Mucosa of rectum (tissue), 2 donors: Measurements from ENCODE around the gene CYP26C1.

ENCODE experiments used
- H3K27ac ChIP-seq, 2 donors: one replicate each; pipeline ENCODE4 v1.7.0; 2013; ENCODE audit warnings: inconsistent platforms in 2 of 2, low read depth in 2 of 2, low read length in 2 of 2
- H3K27me3 ChIP-seq, 2 donors: one replicate each; pipeline ENCODE4 v1.7.0; 2013; ENCODE audit warnings: low read length in 2 of 2; ENCODE audit not compliant: control insufficient read depth in 2 of 2, insufficient read depth in 2 of 2
- H3K36me3 ChIP-seq, 2 donors: one replicate each; pipeline ENCODE4 v1.7.0; 2013; ENCODE audit warnings: low read length in 2 of 2; ENCODE audit not compliant: control insufficient read depth in 2 of 2, insufficient read depth in 2 of 2
- H3K4me1 ChIP-seq, 2 donors: one replicate each; pipeline ENCODE4 v1.7.0; 2013; ENCODE audit warnings: low read length in 2 of 2, mild to moderate bottlenecking in 1 of 2; ENCODE audit not compliant: control insufficient read depth in 2 of 2, insufficient read depth in 2 of 2
- H3K4me3 ChIP-seq, 2 donors: one replicate each; pipeline ENCODE4 v1.7.0; 2013; ENCODE audit warnings: low read length in 2 of 2
- H3K9ac ChIP-seq, 2 donors: one replicate each; pipeline ENCODE4 v1.7.0; 2013; ENCODE audit warnings: low read length in 2 of 2, low read depth in 1 of 2, mild to moderate bottlenecking in 1 of 2
- H3K9me3 ChIP-seq, 2 donors: one replicate each; pipeline ENCODE4 v1.7.0; 2013; ENCODE audit warnings: low read length in 2 of 2; ENCODE audit not compliant: control insufficient read depth in 2 of 2
- donor health status: healthy.
- donor health status: Normal muscosa, but diverticular disease.

The CYP26C1 gene

DNA sequence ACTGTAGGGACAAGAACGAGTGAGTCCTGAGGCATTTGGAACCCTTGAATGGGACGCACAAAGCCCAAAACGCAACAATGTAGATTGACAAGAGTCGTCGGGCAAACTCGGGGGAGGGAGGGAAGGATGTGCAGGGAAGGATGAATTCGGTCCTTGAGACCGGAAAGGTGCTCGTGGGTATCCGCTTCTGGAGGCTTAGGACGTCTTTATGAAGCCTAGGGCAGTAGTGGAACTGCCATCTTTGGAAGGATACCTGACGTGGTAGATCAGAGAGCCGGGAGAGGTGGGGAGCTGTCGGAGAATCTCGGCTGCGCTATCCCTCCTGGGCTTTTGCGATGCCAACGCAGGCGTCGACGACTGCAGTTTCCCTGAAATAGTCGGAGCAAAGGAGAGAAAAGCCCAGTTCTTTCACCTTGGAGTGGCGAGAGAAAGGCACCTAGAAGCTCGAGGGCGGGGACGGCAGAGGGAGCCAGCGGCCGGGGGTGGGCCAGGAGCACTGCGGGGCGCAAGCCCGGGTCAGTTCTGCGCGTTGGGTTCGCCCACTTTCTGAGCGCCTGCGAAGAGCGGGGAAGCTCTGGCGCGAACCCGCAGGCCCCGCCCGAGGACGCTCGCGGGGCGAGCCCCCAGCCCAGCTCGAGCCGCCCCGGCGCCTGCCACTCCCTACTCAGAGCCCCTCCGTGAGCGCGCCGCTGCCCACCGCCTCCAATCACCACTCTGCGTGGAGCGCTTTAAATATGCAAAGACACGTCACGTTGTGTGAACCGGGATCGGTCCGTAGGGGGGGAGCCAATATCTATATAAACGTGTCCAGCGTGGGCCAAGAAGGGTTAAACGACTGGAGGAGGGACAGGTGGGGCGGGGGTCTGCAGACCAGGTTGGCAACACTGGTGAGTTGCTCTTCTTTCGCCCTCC, at the start of gene CYP26C1:
Gene CYP26C1, plus strand, starts transcription at position 824 of the 912 bp plus-strand sequence. CDS start 466 bp downstream, outside the sequence.
- Histone ChIP-seq H3K4me1 (peaks cover 9 to 12% of the 10 kb centered on the region in 2 donors), H3K27ac (no peak within 1 kb of the TSS), H3K27me3 (peaks cover 31 to 46% of the 10 kb centered on the region in 2 donors), H3K9me3 (no peaks in the 10 kb centered on the region), H3K4me3 (no peak within 1 kb of the TSS), H3K36me3 (no peaks in the 10 kb centered on the region), H3K9ac (no peak within 1 kb of the TSS)

GRCh38 chr10:93015722-93016121, 44.9 kb upstream of the CYP26C1 start:
- Histone ChIP-seq H3K36me3 (no peaks in the 10 kb centered on the region), H3K9ac (no peak overlapping the region), H3K27ac (no peak overlapping the region), H3K4me3 (no peak overlapping the region), H3K9me3 (no peaks in the 10 kb centered on the region), H3K4me1 (no peaks in the 10 kb centered on the region), H3K27me3 (no peaks in the 10 kb centered on the region)

GRCh38 chr10:93023013-93023650, 37.5 kb upstream of the CYP26C1 start:
- no peak overlapping the region for H3K4me3 ChIP-seq
- H3K4me1 ChIP-seq: peaks cover 0 to 6% of the 10 kb centered on the region in 2 donors
- H3K36me3 ChIP-seq: no peaks in the 10 kb centered on the region
- H3K27ac ChIP-seq: no peak overlapping the region
- no peaks in the 10 kb centered on the region for H3K9me3 ChIP-seq
- no peaks in the 10 kb centered on the region for H3K27me3 ChIP-seq
- no peak overlapping the region for H3K9ac ChIP-seq

DNA sequence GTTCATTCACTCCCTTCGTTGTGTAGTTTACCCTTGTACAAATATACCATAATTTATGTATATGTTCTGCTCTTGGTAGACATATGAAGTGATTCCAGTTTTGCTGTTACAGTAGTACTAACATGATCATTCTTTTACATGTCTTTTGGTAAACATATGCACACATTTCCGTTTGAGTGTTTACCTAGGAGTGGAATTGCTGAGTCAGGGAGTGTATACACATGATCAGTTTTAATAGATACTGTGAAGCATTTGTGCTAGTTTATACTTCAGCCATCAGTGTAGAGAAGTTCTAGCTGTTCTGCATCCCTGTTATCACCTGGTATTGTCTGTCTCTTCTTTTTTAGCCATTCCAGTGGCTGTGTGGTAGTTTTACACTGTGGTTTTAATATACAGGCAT, 34.5 kb upstream of the CYP26C1 start:
- Histone ChIP-seq H3K27ac (no peak overlapping the region), H3K36me3 (no peaks in the 10 kb centered on the region), H3K9me3 (no peaks in the 10 kb centered on the region), H3K4me1 (peaks cover 0 to 6% of the 10 kb centered on the region in 2 donors), H3K4me3 (no peak overlapping the region), H3K9ac (no peak overlapping the region), H3K27me3 (no peaks in the 10 kb centered on the region)

DNA sequence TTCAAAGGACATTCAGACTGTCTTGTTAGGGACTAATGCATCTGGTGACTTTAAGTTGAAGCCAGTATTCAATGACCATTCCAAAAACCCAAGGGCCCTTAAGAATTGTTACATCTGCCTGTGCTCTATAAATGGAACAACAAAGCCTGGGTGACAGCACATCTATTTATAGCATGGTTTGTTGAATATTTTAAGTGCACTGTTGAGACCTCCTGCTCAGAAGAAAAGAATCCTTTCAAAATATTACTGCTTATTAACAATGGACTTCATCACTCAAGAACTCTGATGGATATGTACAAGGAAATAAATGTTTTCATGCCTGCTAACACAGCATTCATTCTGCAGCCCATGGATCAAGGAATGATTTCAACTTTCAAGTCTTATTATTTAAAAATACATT, 33.1 kb upstream of the CYP26C1 start:
- Histone ChIP-seq H3K9ac (no peak overlapping the region), H3K4me3 (no peak overlapping the region), H3K27me3 (no peaks in the 10 kb centered on the region), H3K9me3 (no peaks in the 10 kb centered on the region), H3K36me3 (no peaks in the 10 kb centered on the region), H3K27ac (no peak overlapping the region), H3K4me1 (peaks cover 0 to 6% of the 10 kb centered on the region in 2 donors)

DNA sequence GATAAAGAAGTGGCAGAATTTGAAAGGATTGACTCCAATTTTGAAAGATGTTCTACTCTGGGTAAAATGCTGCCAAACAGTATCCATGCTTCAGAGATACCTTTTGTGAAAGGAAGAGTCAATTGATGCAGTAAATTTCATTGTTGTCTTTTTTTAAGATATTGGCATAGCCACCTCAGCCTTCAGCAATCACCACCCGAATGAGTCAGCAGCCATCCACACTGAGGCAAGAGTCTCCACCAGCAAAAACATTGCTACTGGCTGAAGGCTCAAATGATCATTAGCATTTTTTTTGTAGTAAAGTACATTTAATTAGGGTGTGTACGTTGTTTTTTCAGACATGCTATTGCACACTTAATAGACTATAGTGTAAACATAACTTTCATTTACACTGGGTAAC, 31.7 kb upstream of the CYP26C1 start:
- no peaks in the 10 kb centered on the region for H3K27me3 ChIP-seq
- no peaks in the 10 kb centered on the region for H3K9me3 ChIP-seq
- no peak overlapping the region for H3K4me3 ChIP-seq
- no peak overlapping the region for H3K9ac ChIP-seq
- H3K36me3 ChIP-seq: no peaks in the 10 kb centered on the region
- H3K4me1 ChIP-seq: peaks cover 0 to 8% of the 10 kb centered on the region in 2 donors
- H3K27ac ChIP-seq: no peak overlapping the region

- H3K27me3 ChIP-seq: no peaks in the 10 kb centered on the region
- H3K4me1 ChIP-seq: peaks cover 0 to 10% of the 10 kb centered on the region in 2 donors
- H3K9me3 ChIP-seq: no peaks in the 10 kb centered on the region
- H3K4me3 ChIP-seq: no peak overlapping the region
- no peak overlapping the region for H3K9ac ChIP-seq
- H3K36me3 ChIP-seq: no peaks in the 10 kb centered on the region
- H3K27ac ChIP-seq: no peak overlapping the region
These were observed 30.2 kb upstream of the CYP26C1 start for GRCh38 chr10:93030409-93030808.

GRCh38 chr10:93032105-93032808, 28.3 kb upstream of the CYP26C1 start:
- Histone ChIP-seq H3K9ac (no peak overlapping the region), H3K27me3 (no peaks in the 10 kb centered on the region), H3K27ac (no peak overlapping the region), H3K4me3 (no peak overlapping the region), H3K4me1 (peaks cover 0 to 9% of the 10 kb centered on the region in 2 donors), H3K9me3 (no peaks in the 10 kb centered on the region), H3K36me3 (no peaks in the 10 kb centered on the region)

DNA sequence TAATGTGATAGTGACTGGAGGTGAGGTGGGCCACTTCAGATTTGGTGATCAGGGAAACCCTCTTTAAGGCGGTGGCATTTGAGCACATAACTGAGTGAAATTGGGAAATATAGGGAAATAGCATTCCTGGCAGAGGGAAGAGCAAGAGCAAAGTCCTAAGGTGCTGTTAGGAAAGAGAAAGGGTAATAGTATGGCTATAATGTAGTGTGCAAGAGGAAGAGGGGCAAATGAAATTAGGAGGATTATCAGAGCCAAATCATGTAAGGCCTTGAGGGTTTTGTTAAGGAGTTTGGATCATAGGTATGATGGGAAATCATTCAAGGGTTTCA, 27.8 kb upstream of the CYP26C1 start:
- Histone ChIP-seq H3K27me3 (no peaks in the 10 kb centered on the region), H3K9ac (no peak overlapping the region)

DNA sequence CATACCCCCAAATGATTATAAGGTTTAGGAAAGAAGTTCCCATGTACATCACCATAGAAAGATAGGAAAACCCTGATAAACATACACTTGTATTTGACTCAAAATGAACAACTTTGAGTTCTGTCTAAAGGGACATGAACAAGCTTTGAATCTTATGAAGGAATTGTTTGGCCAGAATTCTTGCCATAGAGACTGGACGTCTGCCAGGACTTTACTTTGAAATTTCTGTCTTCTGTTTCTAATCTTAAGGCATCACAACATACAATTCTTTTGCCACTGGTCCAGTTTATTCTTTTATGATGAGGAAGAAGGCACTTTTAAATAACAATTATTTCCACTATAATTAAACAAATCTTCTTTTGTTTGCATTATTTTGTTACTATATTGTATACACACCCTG, 26.2 kb upstream of the CYP26C1 start:
- Histone ChIP-seq H3K27ac (no peak overlapping the region), H3K9me3 (no peaks in the 10 kb centered on the region), H3K36me3 (no peaks in the 10 kb centered on the region)

More for the DNA sequence above, 27.8 kb upstream of the CYP26C1 start:
- no peak overlapping the region for H3K4me3 ChIP-seq
- peaks cover 0 to 9% of the 10 kb centered on the region in 2 donors for H3K4me1 ChIP-seq
- H3K27ac ChIP-seq: no peak overlapping the region
- H3K9me3 ChIP-seq: no peaks in the 10 kb centered on the region
- H3K36me3 ChIP-seq: no peaks in the 10 kb centered on the region

More for the DNA sequence above, 26.2 kb upstream of the CYP26C1 start:
- H3K4me3 ChIP-seq: no peak overlapping the region
- H3K27me3 ChIP-seq: no peaks in the 10 kb centered on the region
- H3K4me1 ChIP-seq: peaks cover 0 to 9% of the 10 kb centered on the region in 2 donors
- H3K9ac ChIP-seq: no peak overlapping the region
